H9 (cell line): ENCODE results near the gene MECP2. TPM values are rescaled to one million over a fixed set of nuclear protein-coding genes. Genes with fewer than 3 reads are reported as not detected.

ENCODE experiments used
- DNase-seq: peaks from one replicate; pipeline ENCODE4 v3.0.0-alpha.2; 2017
- H2AFZ ChIP-seq: one replicate; pipeline ENCODE4 v1.6.1; 2013; ENCODE audit warnings: mild to moderate bottlenecking, low read length, control low read depth, moderate library complexity
- H2AK5ac ChIP-seq: 2 replicates; pipeline ENCODE4 v1.6.1; 2013; ENCODE audit warnings: low read length, control low read depth, mixed read lengths; ENCODE audit not compliant: insufficient read length
- H2BK120ac ChIP-seq: one replicate; pipeline ENCODE4 v1.6.1; 2013; ENCODE audit warnings: low read depth, mild to moderate bottlenecking, low read length, control low read depth, inconsistent platforms; ENCODE audit not compliant: poor library complexity, severe bottlenecking
- H2BK12ac ChIP-seq: 2 replicates; pipeline ENCODE4 v1.6.1; 2013; ENCODE audit warnings: low read length, control low read depth, mixed read lengths, low read depth; ENCODE audit not compliant: insufficient read length
- H2BK15ac ChIP-seq: 2 replicates; pipeline ENCODE4 v1.6.1; 2013; ENCODE audit warnings: low read depth, low read length, control low read depth
- H2BK20ac ChIP-seq: one replicate; pipeline ENCODE4 v1.6.1; 2013; ENCODE audit warnings: low read depth, mild to moderate bottlenecking, low read length, control low read depth, inconsistent platforms; ENCODE audit not compliant: poor library complexity, severe bottlenecking
- H2BK5ac ChIP-seq: 2 replicates; pipeline ENCODE4 v1.6.1; 2013; ENCODE audit warnings: low read length, control low read depth, mixed read lengths; ENCODE audit not compliant: insufficient read length
- H3K14ac ChIP-seq: 2 replicates; pipeline ENCODE4 v1.6.1; 2013; ENCODE audit warnings: low read length, control low read depth; ENCODE audit not compliant: insufficient read depth
- H3K18ac ChIP-seq: 2 replicates; pipeline ENCODE4 v1.6.1; 2013; ENCODE audit warnings: low read depth, mild to moderate bottlenecking, mixed read lengths, low read length, control low read depth; ENCODE audit not compliant: insufficient read length
- H3K23ac ChIP-seq: 2 replicates; pipeline ENCODE4 v1.6.1; 2013; ENCODE audit warnings: low read length, control low read depth, mixed read lengths, low read depth; ENCODE audit not compliant: insufficient read length
- H3K23me2 ChIP-seq: 2 replicates; pipeline ENCODE4 v1.6.1; 2013; ENCODE audit warnings: low read depth, mild to moderate bottlenecking, mixed read lengths, low read length, control low read depth; ENCODE audit not compliant: insufficient read length, poor library complexity, severe bottlenecking
- H3K27ac ChIP-seq: 2 replicates; pipeline ENCODE4 v1.5.1; 2013; ENCODE audit warnings: low read length, control low read depth, mixed read lengths, low read depth; ENCODE audit not compliant: insufficient read length
- H3K27me3 ChIP-seq: 2 replicates; pipeline ENCODE4 v1.6.1; 2013; ENCODE audit warnings: low read length, control low read depth, inconsistent platforms; ENCODE audit not compliant: insufficient read depth
- H3K4ac ChIP-seq: 2 replicates; pipeline ENCODE4 v1.6.1; 2013; ENCODE audit warnings: low read depth, mild to moderate bottlenecking, control low read depth, inconsistent platforms, low read length, moderate library complexity
- H3K4me1 ChIP-seq: 2 replicates; pipeline ENCODE4 v1.6.1; 2013; ENCODE audit warnings: low read length, control low read depth, inconsistent platforms; ENCODE audit not compliant: insufficient read depth
- H3K4me2 ChIP-seq: 2 replicates; pipeline ENCODE4 v1.6.1; 2013; ENCODE audit warnings: low read length, control low read depth, mixed read lengths; ENCODE audit not compliant: insufficient read length, insufficient read depth
- H3K56ac ChIP-seq: 2 replicates; pipeline ENCODE4 v1.6.1; 2013; ENCODE audit warnings: low read depth, mild to moderate bottlenecking, mixed read lengths, low read length, control low read depth; ENCODE audit not compliant: insufficient read length
- H3K79me1 ChIP-seq: 2 replicates; pipeline ENCODE4 v1.6.1; 2013; ENCODE audit warnings: low read depth, mild to moderate bottlenecking, moderate library complexity, low read length, control low read depth, inconsistent platforms; ENCODE audit not compliant: insufficient read depth, poor library complexity, severe bottlenecking
- H3K79me2 ChIP-seq: 2 replicates; pipeline ENCODE4 v1.6.1; 2013; ENCODE audit warnings: low read length, control low read depth, inconsistent platforms; ENCODE audit not compliant: insufficient read depth
- H3K9ac ChIP-seq: 2 replicates; pipeline ENCODE4 v1.6.1; 2013; ENCODE audit warnings: low read length, control low read depth, mixed read lengths; ENCODE audit not compliant: insufficient read length; ENCODE audit errors: extremely low read depth
- H3K9me3 ChIP-seq: one replicate; pipeline ENCODE4 v1.6.1; 2013; ENCODE audit warnings: low read depth, low read length, inconsistent platforms; ENCODE audit not compliant: control insufficient read depth
- H3T11ph ChIP-seq: one replicate; pipeline ENCODE4 v1.6.1; 2013; ENCODE audit warnings: mild to moderate bottlenecking, low read length, control low read depth, inconsistent platforms
- H4K20me1 ChIP-seq: one replicate; pipeline ENCODE4 v1.6.1; 2013; ENCODE audit not compliant: control insufficient read depth, insufficient read length, insufficient read depth
- H4K5ac ChIP-seq: 2 replicates; pipeline ENCODE4 v1.6.1; 2013; ENCODE audit warnings: low read depth, mild to moderate bottlenecking, mixed read lengths, low read length, control low read depth; ENCODE audit not compliant: insufficient read length
- H4K8ac ChIP-seq: replicated peaks from 2 replicates; pipeline ENCODE4 v1.6.1; 2013; ENCODE audit warnings: low read length, control low read depth, mixed read lengths, low read depth; ENCODE audit not compliant: insufficient read length
- H4K91ac ChIP-seq: 2 replicates; pipeline ENCODE4 v1.6.1; 2013; ENCODE audit warnings: low read depth, mild to moderate bottlenecking, moderate library complexity, mixed read lengths, low read length, control low read depth; ENCODE audit not compliant: insufficient read length
- H3K27ac Mint-ChIP-seq, 3 experiments: 2 replicates in 2 of 3; 3 replicates in 1 of 3; pipeline ENCODE4 v1.8.0; 2020 to 2021; ENCODE audit warnings: mixed read lengths in 3 of 3, mild to moderate bottlenecking in 1 of 3, moderate library complexity in 1 of 3
- H3K27me3 Mint-ChIP-seq: 2 replicates; pipeline ENCODE4 v1.8.0; 2021; ENCODE audit warnings: low read depth, mild to moderate bottlenecking, moderate library complexity, mixed read lengths
- H3K36me3 Mint-ChIP-seq, 3 experiments: 2 replicates in 2 of 3; 3 replicates in 1 of 3; pipeline ENCODE4 v1.8.0; 2020 to 2021; ENCODE audit warnings: low read depth in 3 of 3, mixed read lengths in 3 of 3; ENCODE audit not compliant: insufficient read depth in 1 of 3
- H3K4me1 Mint-ChIP-seq, 2 experiments: 2 replicates each; pipeline ENCODE4 v1.8.0; 2020; ENCODE audit warnings: mixed read lengths in 2 of 2
- H3K4me3 Mint-ChIP-seq, 2 experiments: 2 replicates in 1 of 2; 3 replicates in 1 of 2; pipeline ENCODE4 v1.8.0; 2020 to 2021; ENCODE audit warnings: mild to moderate bottlenecking in 2 of 2, mixed read lengths in 2 of 2, moderate library complexity in 1 of 2
- H3K9me3 Mint-ChIP-seq, 2 experiments: 2 replicates in 1 of 2; 3 replicates in 1 of 2; pipeline ENCODE4 v1.8.0; 2020; ENCODE audit warnings: mild to moderate bottlenecking in 2 of 2, mixed read lengths in 2 of 2, moderate library complexity in 1 of 2
- WGBS: extraction: QIAGEN DNeasy Blood & Tissue Kit; methylation state at CpG from one replicate; pipeline ENCODE4 v1.1.7; 2013; ENCODE audit warnings: missing lambda C conversion rate, low lambda C conversion rate, mixed read lengths; ENCODE audit not compliant: insufficient read length; ENCODE audit errors: extremely low coverage; 5-methylcytosine and 5-hydroxymethylcytosine counted together
- total RNA-seq: library from RNA; stranded (reverse); gene quantifications from 2 replicates; pipeline ENCODE4 v1.2.1, GENCODE V29; 2021
- TF ChIP-seq, protein P1 (sequence below): fragments of 200-600 bp; sonication (generic); conservative IDR thresholded peaks from 3 replicates; pipeline ENCODE4 v1.8.0; 2021; ENCODE audit warnings: antibody characterized with exemption, mild to moderate bottlenecking

Gene MECP2
- total RNA-seq, 1 experiment from 2014 or later = 32.2 TPM

DNA sequence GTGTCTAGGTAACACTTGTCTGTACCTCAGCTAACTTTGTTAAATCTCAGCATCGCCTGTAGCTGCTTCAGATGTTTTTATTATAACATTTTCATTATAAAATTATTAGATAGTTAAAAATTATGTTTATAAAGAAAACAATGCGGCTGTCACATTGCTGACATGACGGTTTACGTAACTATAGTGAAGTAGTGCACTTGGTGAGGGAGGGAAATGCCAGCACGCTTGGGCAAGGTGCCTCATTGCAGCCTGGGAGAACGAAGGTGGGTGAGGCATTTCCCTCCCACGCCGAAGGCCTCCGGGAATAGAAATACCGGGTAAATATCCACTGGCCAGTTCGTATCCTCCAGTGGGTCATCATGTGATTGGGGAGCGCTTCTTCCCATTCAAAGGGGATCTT is 109.0 kb downstream of the MECP2 start:
- Histone ChIP-seq H3K23ac (no peak overlapping the region), H3K23me2 (no peaks in the 10 kb centered on the region), H4K20me1 (no peaks in the 10 kb centered on the region), H3K4me1 (no peaks in the 10 kb centered on the region), H3K79me2 (no peaks in the 10 kb centered on the region), H2AK5ac (no peak overlapping the region), H3K79me1 (no peaks in the 10 kb centered on the region), H3K27ac (no peak overlapping the region), H2BK12ac (no peak overlapping the region), H2BK20ac (no peak overlapping the region), H2BK5ac (no peak overlapping the region), H3K9ac (no peak overlapping the region), H3T11ph (no peak overlapping the region), H4K8ac (no peak overlapping the region), H3K18ac (no peak overlapping the region), H2AFZ (no peak overlapping the region), H3K56ac (no peak overlapping the region), H4K91ac (no peak overlapping the region), H3K27me3 (no peaks in the 10 kb centered on the region), H4K5ac (no peak overlapping the region), H3K4me2 (no peak overlapping the region), H2BK15ac (no peak overlapping the region), H3K9me3 (peaks cover 16% of the 10 kb centered on the region), H3K4ac (no peak overlapping the region), H2BK120ac (no peak overlapping the region), H3K14ac (no peak overlapping the region)
- peaks cover 60 to 68% of the 10 kb centered on the region in 2 experiments for H3K9me3 Mint-ChIP-seq
- no peaks in the 10 kb centered on the region; the same call in 1 of the 2 replicates for H3K27me3 Mint-ChIP-seq
- H3K4me1 Mint-ChIP-seq = peaks cover 0 to 4% of the 10 kb centered on the region in 2 experiments; a peak in 2 of 4 replicates
- DNase-seq = no peak
- no peak overlapping the region for H3K4me3 Mint-ChIP-seq
- TF ChIP-seq, protein P1, sequence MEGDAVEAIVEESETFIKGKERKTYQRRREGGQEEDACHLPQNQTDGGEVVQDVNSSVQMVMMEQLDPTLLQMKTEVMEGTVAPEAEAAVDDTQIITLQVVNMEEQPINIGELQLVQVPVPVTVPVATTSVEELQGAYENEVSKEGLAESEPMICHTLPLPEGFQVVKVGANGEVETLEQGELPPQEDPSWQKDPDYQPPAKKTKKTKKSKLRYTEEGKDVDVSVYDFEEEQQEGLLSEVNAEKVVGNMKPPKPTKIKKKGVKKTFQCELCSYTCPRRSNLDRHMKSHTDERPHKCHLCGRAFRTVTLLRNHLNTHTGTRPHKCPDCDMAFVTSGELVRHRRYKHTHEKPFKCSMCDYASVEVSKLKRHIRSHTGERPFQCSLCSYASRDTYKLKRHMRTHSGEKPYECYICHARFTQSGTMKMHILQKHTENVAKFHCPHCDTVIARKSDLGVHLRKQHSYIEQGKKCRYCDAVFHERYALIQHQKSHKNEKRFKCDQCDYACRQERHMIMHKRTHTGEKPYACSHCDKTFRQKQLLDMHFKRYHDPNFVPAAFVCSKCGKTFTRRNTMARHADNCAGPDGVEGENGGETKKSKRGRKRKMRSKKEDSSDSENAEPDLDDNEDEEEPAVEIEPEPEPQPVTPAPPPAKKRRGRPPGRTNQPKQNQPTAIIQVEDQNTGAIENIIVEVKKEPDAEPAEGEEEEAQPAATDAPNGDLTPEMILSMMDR = no peak
- no peak overlapping the region for H3K27ac Mint-ChIP-seq
- no CpG with 5 or more reads among the region's 12 CpGs for WGBS
- H3K36me3 Mint-ChIP-seq = peaks cover 5% of the 10 kb centered on the region in 3 experiments; a peak in 4 of 7 replicates
